VCaP (cell line): ENCODE results near the gene PDGFD.
A peak's percentile ranks its signal among the peaks of the same experiment; 100 is the strongest.

Source experiments
- H3K27ac ChIP-seq: fragments of 450-650 bp; 2 replicates; pipeline ENCODE4 v1.5.1; 2017
- TF ChIP-seq, protein P1 (sequence below): fragments of 450-650 bp; conservative IDR thresholded peaks from 2 replicates; pipeline ENCODE4 v1.5.1; 2017; ENCODE audit warnings: mild to moderate bottlenecking, moderate library complexity

Gene PDGFD

GRCh38 chr11:104155375-104155774, 8.6 kb downstream of the PDGFD start:
- no peak overlapping the region for H3K27ac ChIP-seq
- TF ChIP-seq, protein P1, sequence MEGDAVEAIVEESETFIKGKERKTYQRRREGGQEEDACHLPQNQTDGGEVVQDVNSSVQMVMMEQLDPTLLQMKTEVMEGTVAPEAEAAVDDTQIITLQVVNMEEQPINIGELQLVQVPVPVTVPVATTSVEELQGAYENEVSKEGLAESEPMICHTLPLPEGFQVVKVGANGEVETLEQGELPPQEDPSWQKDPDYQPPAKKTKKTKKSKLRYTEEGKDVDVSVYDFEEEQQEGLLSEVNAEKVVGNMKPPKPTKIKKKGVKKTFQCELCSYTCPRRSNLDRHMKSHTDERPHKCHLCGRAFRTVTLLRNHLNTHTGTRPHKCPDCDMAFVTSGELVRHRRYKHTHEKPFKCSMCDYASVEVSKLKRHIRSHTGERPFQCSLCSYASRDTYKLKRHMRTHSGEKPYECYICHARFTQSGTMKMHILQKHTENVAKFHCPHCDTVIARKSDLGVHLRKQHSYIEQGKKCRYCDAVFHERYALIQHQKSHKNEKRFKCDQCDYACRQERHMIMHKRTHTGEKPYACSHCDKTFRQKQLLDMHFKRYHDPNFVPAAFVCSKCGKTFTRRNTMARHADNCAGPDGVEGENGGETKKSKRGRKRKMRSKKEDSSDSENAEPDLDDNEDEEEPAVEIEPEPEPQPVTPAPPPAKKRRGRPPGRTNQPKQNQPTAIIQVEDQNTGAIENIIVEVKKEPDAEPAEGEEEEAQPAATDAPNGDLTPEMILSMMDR, result no peak

- no peak overlapping the region for H3K27ac ChIP-seq
- TF ChIP-seq, protein P1, result no peak
These were observed 9.7 kb downstream of the PDGFD start for GRCh38 chr11:104154296-104154695.

- no peak overlapping the region for H3K27ac ChIP-seq
- TF ChIP-seq, protein P1, result no peak
These were observed 10.9 kb downstream of the PDGFD start for GRCh38 chr11:104152941-104153505.

GRCh38 chr11:104151404-104152204, 12.3 kb downstream of the PDGFD start:
- no peak overlapping the region for H3K27ac ChIP-seq

GRCh38 chr11:104148706-104149105, 15.2 kb downstream of the PDGFD start:
- H3K27ac ChIP-seq, result no peak overlapping the region
- TF ChIP-seq, protein P1, result no peak

More at GRCh38 chr11:104151404-104152204, 12.3 kb downstream of the PDGFD start:
- TF ChIP-seq, protein P1, result peak; percentile 80

DNA sequence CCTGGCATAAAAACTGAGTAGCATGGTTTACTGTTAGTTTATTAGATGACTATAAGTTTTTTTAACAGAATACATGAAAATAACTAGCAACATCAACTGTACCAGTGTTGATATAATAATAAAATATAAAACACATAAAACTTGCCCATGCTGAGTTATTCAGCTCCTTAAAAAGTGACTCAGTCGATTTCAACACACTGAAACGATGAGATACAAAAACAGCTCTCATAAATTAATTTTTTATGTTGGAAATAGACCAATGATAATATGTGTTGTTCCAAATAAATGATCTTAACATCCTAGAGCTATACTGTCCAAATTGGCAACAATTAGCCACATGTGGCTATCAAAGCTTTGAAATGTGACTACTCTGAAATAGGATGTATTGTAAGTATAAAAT, 15.9 kb downstream of the PDGFD start:
- TF ChIP-seq, protein P1, result no peak
- no peak overlapping the region for H3K27ac ChIP-seq

GRCh38 chr11:104146943-104147342, 17.0 kb downstream of the PDGFD start:
- H3K27ac ChIP-seq, result no peak overlapping the region
- TF ChIP-seq, protein P1, result no peak
